SK-N-SH (cell line): ENCODE results near the gene WASF2.

Source experiments
- CTCF ChIP-seq: fragments of 200-600 bp; sonication (generic); IDR thresholded peaks from 2 replicates; pipeline ENCODE4 v1.6.1; 2017; ENCODE audit warnings: antibody characterized with exemption, mild to moderate bottlenecking, moderate library complexity
- EP300 ChIP-seq, 2 experiments: IDR thresholded peaks; 2 replicates each; pipeline versions ENCODE4 v1.4.0 to v1.6.1; 2012; ENCODE audit warnings: borderline replicate concordance in 1 of 2, low read depth in 1 of 2, low read length in 1 of 2
- EZH2phosphoT487 ChIP-seq: fragments of 200-600 bp; sonication (generic); IDR thresholded peaks from 2 replicates; pipeline ENCODE4 v1.6.1; 2017; ENCODE audit warnings: low read depth, mixed run types, mild to moderate bottlenecking, antibody characterized with exemption, moderate library complexity, borderline replicate concordance
- FOXM1 ChIP-seq: IDR thresholded peaks from 2 replicates; pipeline ENCODE4 v1.4.0; 2012; ENCODE audit warnings: low read depth, mild to moderate bottlenecking
- JUND ChIP-seq: IDR thresholded peaks from 2 replicates; pipeline ENCODE4 v1.4.0; 2012
- MAX ChIP-seq: IDR thresholded peaks from 2 replicates; pipeline ENCODE4 v1.4.0; 2012; ENCODE audit warnings: low read depth
- MXI1 ChIP-seq: IDR thresholded peaks from 2 replicates; pipeline ENCODE4 v1.6.1; 2012; ENCODE audit warnings: mild to moderate bottlenecking, low read depth, low read length, improper control_type of control experiment
- NFIC ChIP-seq: IDR thresholded peaks from 2 replicates; pipeline ENCODE4 v1.4.0; 2012; ENCODE audit warnings: borderline replicate concordance
- POLR2AphosphoS5 ChIP-seq: IDR thresholded peaks from 2 replicates; pipeline ENCODE4 v1.6.1; 2012; ENCODE audit warnings: low read depth, low read length
- RCOR1 ChIP-seq: fragments of 150-350 bp; IDR thresholded peaks from 2 replicates; pipeline ENCODE4 v1.6.1; 2017; ENCODE audit warnings: antibody characterized with exemption, low read length
- SMC3 ChIP-seq: IDR thresholded peaks from 2 replicates; pipeline ENCODE4 v1.6.1; 2012; ENCODE audit warnings: low read depth, low read length, improper control_type of control experiment

- TF ChIP-seq CTCF: no peak
- TF ChIP-seq NFIC: no peak
- TF ChIP-seq JUND: no peak
- peak; percentile 29; the same call in 1 of the 2 replicates for TF ChIP-seq MAX
- TF ChIP-seq EZH2phosphoT487: no peak
- TF ChIP-seq SMC3: no peak
- TF ChIP-seq MXI1: no peak
- TF ChIP-seq EP300 (IDR thresholded peaks at IDR 0.05; ENCODE audit: borderline replicate concordance in 1 of 2, low read depth in 1 of 2, low read length in 1 of 2): peak in 1 of 2 experiments; percentile 66; a peak in 3 of 4 replicates
- no peak for TF ChIP-seq RCOR1
- TF ChIP-seq FOXM1: no peak
- peak; percentile 70; the same call in 1 of the 2 replicates for TF ChIP-seq POLR2AphosphoS5
Measured at GRCh38 chr1:27365372-27366112, 124.4 kb downstream of the WASF2 start.
